SK-N-SH (cell line): ENCODE results near the gene PDE8A. TPM values are rescaled to one million over a fixed set of nuclear protein-coding genes. Genes with fewer than 3 reads are reported as not detected.

Experiments
- CTCF ChIA-PET: fragments of 300-600, 350-600 bp; formaldehyde crosslinking; extraction: SDS; loops from one replicate; lab custom pipeline; 2021; lab: Yijun Ruan, JAX
- POLR2A ChIA-PET: fragments of 350-600 bp; sonication (Branson Sonifier 250); formaldehyde crosslinking; extraction: SDS; loops from one replicate; lab custom pipeline; 2020; ENCODE audit warnings: antibody characterized with exemption, inconsistent platforms; lab: Yijun Ruan, JAX
- DNase-seq: peaks from one replicate; pipeline ENCODE4 v3.0.0; 2012
- H2AFZ ChIP-seq: fragments of 200-600 bp; sonication (generic); 2 replicates; pipeline ENCODE4 v1.8.1; 2016; ENCODE audit warnings: antibody characterized with exemption, mild to moderate bottlenecking, low read depth
- H3F3A ChIP-seq: fragments of 200-600 bp; sonication (generic); replicated peaks from 2 replicates; pipeline ENCODE3; 2016; ENCODE audit warnings: antibody characterized with exemption, mild to moderate bottlenecking; ENCODE audit not compliant: insufficient read depth
- H3K27ac ChIP-seq, 2 experiments: fragments of 200-500 bp in 1 of 2; fragments of 200-600 bp in 1 of 2; sonication (Bioruptor generic) in 1 of 2; sonication (generic), shearing (Covaris generic) in 1 of 2; 2 replicates each; pipeline versions ENCODE4 v1.5.1 to v1.6.1; 2014 to 2016; ENCODE audit warnings: low read depth in 2 of 2, inconsistent platforms in 1 of 2, low read length in 1 of 2, mild to moderate bottlenecking in 1 of 2, mixed read lengths in 1 of 2
- H3K27me3 ChIP-seq: fragments of 200-600 bp; sonication (generic), shearing (Covaris generic); 2 replicates; pipeline ENCODE4 v1.6.1; 2016; ENCODE audit warnings: mixed run types; ENCODE audit not compliant: insufficient read depth
- H3K36me3 ChIP-seq, 2 experiments: fragments of 200-500 bp in 1 of 2; fragments of 200-600 bp in 1 of 2; sonication (Bioruptor generic) in 1 of 2; sonication (generic) in 1 of 2; replicated peaks in 1 of 2; 2 replicates each; pipeline versions ENCODE3 to v1.5.1; 2014 to 2016; ENCODE audit warnings: low read length in 1 of 2, mild to moderate bottlenecking in 1 of 2; ENCODE audit not compliant: insufficient read depth in 2 of 2, control insufficient read depth in 1 of 2
- H3K4me1 ChIP-seq, 2 experiments: fragments of 200-500 bp in 1 of 2; fragments of 200-600 bp in 1 of 2; sonication (Bioruptor generic) in 1 of 2; sonication (generic), shearing (Covaris generic) in 1 of 2; 2 replicates each; pipeline versions ENCODE4 v1.5.1 to v1.6.1; 2014 to 2016; ENCODE audit warnings: low read depth in 1 of 2, low read length in 1 of 2, mixed run types in 1 of 2; ENCODE audit not compliant: insufficient read depth in 2 of 2, control insufficient read depth in 1 of 2
- H3K4me2 ChIP-seq: fragments of 200-600 bp; sonication (generic), shearing (Covaris generic); 2 replicates; pipeline ENCODE4 v1.6.1; 2017; ENCODE audit warnings: mixed run types
- H3K4me3 ChIP-seq, 2 experiments: fragments of 200-500 bp in 1 of 2; fragments of 200-600 bp in 1 of 2; sonication (Bioruptor generic) in 1 of 2; sonication (generic), shearing (Covaris generic) in 1 of 2; 2 replicates each; pipeline versions ENCODE4 v1.5.1 to v1.8.1; 2014 to 2016; ENCODE audit warnings: low read depth in 2 of 2, inconsistent platforms in 1 of 2, low read length in 1 of 2, mild to moderate bottlenecking in 1 of 2, mixed read lengths in 1 of 2, moderate library complexity in 1 of 2
- H3K79me2 ChIP-seq: fragments of 200-600 bp; sonication (generic); 2 replicates; pipeline ENCODE4 v1.8.1; 2017; ENCODE audit warnings: mild to moderate bottlenecking; ENCODE audit not compliant: insufficient read depth
- H3K9ac ChIP-seq: fragments of 200-600 bp; sonication (generic); 2 replicates; pipeline ENCODE4 v1.6.1; 2017; ENCODE audit warnings: mixed run types
- H3K9me2 ChIP-seq: fragments of 200-600 bp; sonication (generic); 2 replicates; pipeline ENCODE4 v1.6.1; 2017; ENCODE audit warnings: mixed run types
- H3K9me3 ChIP-seq: fragments of 200-600 bp; sonication (generic); 2 replicates; pipeline ENCODE4 v1.6.1; 2017; ENCODE audit warnings: mixed run types, mild to moderate bottlenecking, moderate library complexity
- H4K20me1 ChIP-seq: fragments of 200-600 bp; sonication (generic); 2 replicates; pipeline ENCODE4 v1.6.1; 2017; ENCODE audit warnings: mild to moderate bottlenecking, mixed run types; ENCODE audit not compliant: insufficient read depth
- CHD2 ChIP-seq: fragments of 150-350 bp; IDR thresholded peaks from 2 replicates; pipeline ENCODE4 v1.6.1; 2018; ENCODE audit warnings: low read length; ENCODE audit not compliant: partially characterized antibody
- FOSL2 ChIP-seq: IDR thresholded peaks from 2 replicates; pipeline ENCODE4 v1.4.0; 2012; ENCODE audit warnings: low read depth, mild to moderate bottlenecking, moderate library complexity, borderline replicate concordance
- FOXM1 ChIP-seq: IDR thresholded peaks from 2 replicates; pipeline ENCODE4 v1.4.0; 2012; ENCODE audit warnings: low read depth, mild to moderate bottlenecking
- IRF3 ChIP-seq: fragments of 150-350 bp; IDR thresholded peaks from 2 replicates; pipeline ENCODE4 v1.6.1; 2016; ENCODE audit warnings: mild to moderate bottlenecking, low read depth, low read length
- MEF2A ChIP-seq: IDR thresholded peaks from 2 replicates; pipeline ENCODE4 v1.4.0; 2012; ENCODE audit warnings: low read depth, borderline replicate concordance
- NFIC ChIP-seq: IDR thresholded peaks from 2 replicates; pipeline ENCODE4 v1.4.0; 2012; ENCODE audit warnings: borderline replicate concordance
- NRF1 ChIP-seq: IDR thresholded peaks from 2 replicates; pipeline ENCODE4 v1.6.1; 2012; ENCODE audit warnings: low read depth, mild to moderate bottlenecking, low read length
- POLR2AphosphoS5 ChIP-seq: IDR thresholded peaks from 2 replicates; pipeline ENCODE4 v1.6.1; 2012; ENCODE audit warnings: low read depth, low read length
- RAD21 ChIP-seq: IDR thresholded peaks from 2 replicates; pipeline ENCODE4 v1.6.1; 2012; ENCODE audit warnings: mild to moderate bottlenecking, low read length
- RXRA ChIP-seq: IDR thresholded peaks from 2 replicates; pipeline ENCODE4 v1.4.0; 2012; ENCODE audit warnings: low read depth, mild to moderate bottlenecking, borderline replicate concordance
- TAF1 ChIP-seq: IDR thresholded peaks from 2 replicates; pipeline ENCODE4 v1.6.1; 2012; ENCODE audit warnings: low read depth, mild to moderate bottlenecking, low read length, moderate library complexity, borderline replicate concordance
- TCF12 ChIP-seq: IDR thresholded peaks from 2 replicates; pipeline ENCODE4 v1.4.0; 2012
- TEAD4 ChIP-seq: IDR thresholded peaks from 2 replicates; pipeline ENCODE4 v1.4.0; 2012; ENCODE audit warnings: mild to moderate bottlenecking, borderline replicate concordance; ENCODE audit not compliant: insufficient read depth
- WGBS: methylation state at CpG from one replicate; pipeline ENCODE4 v1.1.6; 2017; ENCODE audit warnings: low lambda C conversion rate; 5-methylcytosine and 5-hydroxymethylcytosine counted together
- polyA plus RNA-seq, 3 experiments: library from polyadenylated mRNA; depleted of rRNA; stranded (reverse); fragments of >200 nt; gene quantifications; 2 replicates each; pipeline ENCODE4 v1.2.3, GENCODE V29; 2012
- TF ChIP-seq, protein P1 (sequence below): IDR thresholded peaks from 2 replicates; pipeline ENCODE4 v1.6.1; 2012; ENCODE audit warnings: mild to moderate bottlenecking, low read depth, low read length, moderate library complexity
- TF ChIP-seq, protein P2 (sequence below): IDR thresholded peaks from 2 replicates; pipeline ENCODE4; 2012

PDE8A gene
- polyA plus RNA-seq, 1 of the 3 experiments (the other 2 are of a cell fraction) = 13.4 TPM

- TF ChIP-seq FOXM1 = no peak
These were observed 32.6 kb upstream of the PDE8A start (continued) for GRCh38 chr15:84949043-84949442.

DNA sequence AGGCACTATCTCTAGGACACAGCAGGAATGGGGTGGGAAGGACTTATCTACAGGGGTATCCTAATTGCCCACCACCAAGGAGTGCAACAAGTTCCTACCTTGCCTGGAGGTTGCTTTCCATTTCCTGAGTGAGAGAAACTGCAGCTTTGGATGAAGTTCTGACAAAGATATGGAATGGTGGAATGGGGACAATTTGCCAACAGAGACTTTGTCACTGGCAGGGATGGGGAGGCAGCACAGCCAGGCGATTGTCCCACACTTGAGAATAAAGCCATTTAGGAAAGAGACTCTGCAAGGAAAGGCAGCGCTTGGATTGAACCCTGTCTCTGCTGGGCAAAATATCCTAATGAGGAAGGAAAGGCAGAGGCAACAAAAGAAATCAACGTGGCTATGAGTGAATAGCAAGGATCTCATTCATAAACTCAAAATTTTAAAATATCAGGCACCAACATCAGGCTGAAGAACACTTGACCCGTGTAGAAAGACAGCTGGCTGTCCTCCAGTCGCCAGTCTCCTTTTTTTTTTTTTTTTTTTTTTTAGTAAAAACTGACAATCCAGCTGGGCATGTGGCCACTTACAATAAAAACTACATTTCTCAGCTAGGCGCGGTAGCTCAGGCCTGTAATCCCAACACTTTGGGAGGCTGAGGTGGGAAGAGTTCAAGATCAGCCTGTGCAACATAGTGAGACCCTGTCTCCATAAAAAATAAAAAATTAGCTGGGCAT, 31.6 kb upstream of the PDE8A start:
- ChIA-PET POLR2A (no interaction called here), CTCF (interaction anchor here (1.0 to 1.3 kb wide), 4 partner anchors 22 to 351 kb away, joined by 3 to 5 read pairs (median 4); no protein-coding TSS in a partner anchor)
- Histone ChIP-seq H3K9me2 (no peaks in the 10 kb centered on the region), H3K79me2 (no peaks in the 10 kb centered on the region), H3K4me2 (no peak overlapping the region), H3K4me1 (peaks cover 0 to 7% of the 10 kb centered on the region in 2 experiments; a peak in 3 of 4 replicates), H3K9me3 (no peaks in the 10 kb centered on the region), H3F3A (peaks cover 23% of the 10 kb centered on the region), H3K36me3 (no peaks in the 10 kb centered on the region), H4K20me1 (no peaks in the 10 kb centered on the region), H3K27me3 (no peaks in the 10 kb centered on the region), H2AFZ (no peak overlapping the region), H3K9ac (no peak overlapping the region), H3K27ac (no peak overlapping the region), H3K4me3 (no peak overlapping the region)
- 85% methylated on average over 7 of the region's 7 CpGs for WGBS
- no peak for TF ChIP-seq RXRA
- DNase-seq = no peak

GRCh38 chr15:84950570-84951111, 31.0 kb upstream of the PDE8A start:
- H3K27ac ChIP-seq = no peak overlapping the region
- ChIA-PET CTCF (interaction anchor here (1.0 to 1.4 kb wide), 4 partner anchors 22 to 352 kb away, joined by 3 to 4 read pairs (median 4); no protein-coding TSS in a partner anchor), POLR2A (no interaction called here)
- H3K4me2 ChIP-seq = no peak overlapping the region
- no peaks in the 10 kb centered on the region for H3K27me3 ChIP-seq
- H2AFZ ChIP-seq = no peak overlapping the region
- WGBS = 90% methylated on average over 7 of the region's 7 CpGs
- peaks cover 3 to 10% of the 10 kb centered on the region in 2 experiments; a peak in 3 of 4 replicates for H3K4me1 ChIP-seq
- H3K9ac ChIP-seq = no peak overlapping the region
- H4K20me1 ChIP-seq = no peaks in the 10 kb centered on the region
- peaks cover 23% of the 10 kb centered on the region for H3F3A ChIP-seq
- H3K9me2 ChIP-seq = no peaks in the 10 kb centered on the region
- no peaks in the 10 kb centered on the region for H3K79me2 ChIP-seq
- DNase-seq = no peak
- TF ChIP-seq TEAD4 (no peak), POLR2AphosphoS5 (no peak), CHD2 (no peak), RAD21 (no peak), NRF1 (no peak), MEF2A (no peak), FOSL2 (no peak), NFIC (no peak), TAF1 (no peak), IRF3 (no peak), TCF12 (no peak)
- TF ChIP-seq, protein P1, sequence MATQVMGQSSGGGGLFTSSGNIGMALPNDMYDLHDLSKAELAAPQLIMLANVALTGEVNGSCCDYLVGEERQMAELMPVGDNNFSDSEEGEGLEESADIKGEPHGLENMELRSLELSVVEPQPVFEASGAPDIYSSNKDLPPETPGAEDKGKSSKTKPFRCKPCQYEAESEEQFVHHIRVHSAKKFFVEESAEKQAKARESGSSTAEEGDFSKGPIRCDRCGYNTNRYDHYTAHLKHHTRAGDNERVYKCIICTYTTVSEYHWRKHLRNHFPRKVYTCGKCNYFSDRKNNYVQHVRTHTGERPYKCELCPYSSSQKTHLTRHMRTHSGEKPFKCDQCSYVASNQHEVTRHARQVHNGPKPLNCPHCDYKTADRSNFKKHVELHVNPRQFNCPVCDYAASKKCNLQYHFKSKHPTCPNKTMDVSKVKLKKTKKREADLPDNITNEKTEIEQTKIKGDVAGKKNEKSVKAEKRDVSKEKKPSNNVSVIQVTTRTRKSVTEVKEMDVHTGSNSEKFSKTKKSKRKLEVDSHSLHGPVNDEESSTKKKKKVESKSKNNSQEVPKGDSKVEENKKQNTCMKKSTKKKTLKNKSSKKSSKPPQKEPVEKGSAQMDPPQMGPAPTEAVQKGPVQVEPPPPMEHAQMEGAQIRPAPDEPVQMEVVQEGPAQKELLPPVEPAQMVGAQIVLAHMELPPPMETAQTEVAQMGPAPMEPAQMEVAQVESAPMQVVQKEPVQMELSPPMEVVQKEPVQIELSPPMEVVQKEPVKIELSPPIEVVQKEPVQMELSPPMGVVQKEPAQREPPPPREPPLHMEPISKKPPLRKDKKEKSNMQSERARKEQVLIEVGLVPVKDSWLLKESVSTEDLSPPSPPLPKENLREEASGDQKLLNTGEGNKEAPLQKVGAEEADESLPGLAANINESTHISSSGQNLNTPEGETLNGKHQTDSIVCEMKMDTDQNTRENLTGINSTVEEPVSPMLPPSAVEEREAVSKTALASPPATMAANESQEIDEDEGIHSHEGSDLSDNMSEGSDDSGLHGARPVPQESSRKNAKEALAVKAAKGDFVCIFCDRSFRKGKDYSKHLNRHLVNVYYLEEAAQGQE = no peak
- TF ChIP-seq, protein P2, sequence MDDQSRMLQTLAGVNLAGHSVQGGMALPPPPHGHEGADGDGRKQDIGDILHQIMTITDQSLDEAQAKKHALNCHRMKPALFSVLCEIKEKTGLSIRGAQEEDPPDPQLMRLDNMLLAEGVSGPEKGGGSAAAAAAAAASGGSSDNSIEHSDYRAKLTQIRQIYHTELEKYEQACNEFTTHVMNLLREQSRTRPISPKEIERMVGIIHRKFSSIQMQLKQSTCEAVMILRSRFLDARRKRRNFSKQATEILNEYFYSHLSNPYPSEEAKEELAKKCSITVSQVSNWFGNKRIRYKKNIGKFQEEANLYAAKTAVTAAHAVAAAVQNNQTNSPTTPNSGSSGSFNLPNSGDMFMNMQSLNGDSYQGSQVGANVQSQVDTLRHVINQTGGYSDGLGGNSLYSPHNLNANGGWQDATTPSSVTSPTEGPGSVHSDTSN = no peak
- no peak overlapping the region for H3K4me3 ChIP-seq
- no peaks in the 10 kb centered on the region for H3K9me3 ChIP-seq
- H3K36me3 ChIP-seq = no peaks in the 10 kb centered on the region
